HG03342 (cell line): ENCODE results near the gene ERC1.
"Not testable (repeated sequence)": the region's sequence is repeated elsewhere in the genome, so short reads cannot be mapped to it uniquely, and the experiment has no call there.

Source experiments
- ATAC-seq: cut with Tn5 transposase; IDR thresholded peaks from one replicate; pipeline ENCODE4 v1.9.1; 2021; ENCODE audit warnings: mild to moderate bottlenecking, moderate library complexity; ENCODE audit not compliant: unreplicated experiment

The ERC1 gene

DNA sequence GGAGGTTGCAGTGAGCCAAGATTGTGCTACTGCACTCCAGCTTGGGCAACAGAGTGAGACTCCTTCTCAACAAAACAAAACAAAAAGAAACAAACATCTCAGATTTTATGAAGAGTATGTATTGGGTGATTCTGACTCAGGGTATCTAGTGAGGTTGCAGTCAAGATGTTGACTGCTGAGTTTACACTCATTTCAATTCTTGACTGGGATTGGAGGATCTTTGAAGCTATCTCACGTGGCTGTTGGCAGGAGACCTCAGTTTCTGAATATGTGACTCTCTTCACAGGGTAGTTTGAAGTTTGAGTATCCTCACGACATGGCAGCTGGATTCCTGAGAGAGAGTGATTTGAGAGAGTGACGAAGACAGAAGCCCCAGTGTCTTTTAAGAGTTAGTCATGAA, 29.4 kb downstream of the ERC1 start:
- no peak for ATAC-seq

- no peak for ATAC-seq
Measured at GRCh38 chr12:1022032-1022970, 31.3 kb downstream of the ERC1 start.

- no peak for ATAC-seq
Measured at GRCh38 chr12:1030779-1031178, 39.8 kb downstream of the ERC1 start.

DNA sequence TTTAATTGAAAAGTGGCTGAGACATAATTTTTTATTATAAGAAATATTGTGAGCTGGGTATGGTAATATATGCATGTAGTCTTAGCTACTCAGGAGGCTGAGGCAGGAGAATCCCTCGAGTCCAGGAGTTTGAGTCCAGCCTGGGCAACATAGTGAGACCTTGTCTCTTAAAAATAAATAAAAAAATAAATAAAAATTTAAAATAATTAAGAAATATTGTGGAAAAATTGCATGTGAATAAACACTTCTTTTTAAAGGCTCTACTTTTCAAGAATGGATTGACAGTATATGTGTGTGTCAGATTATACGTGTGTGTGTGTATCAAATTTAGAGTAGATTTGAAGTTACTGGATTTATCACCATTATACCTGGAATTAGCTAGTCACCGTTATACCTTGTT, 43.2 kb downstream of the ERC1 start:
- ATAC-seq = no peak

- ATAC-seq = no peak
Measured at GRCh38 chr12:1034751-1035457, 43.9 kb downstream of the ERC1 start.

DNA sequence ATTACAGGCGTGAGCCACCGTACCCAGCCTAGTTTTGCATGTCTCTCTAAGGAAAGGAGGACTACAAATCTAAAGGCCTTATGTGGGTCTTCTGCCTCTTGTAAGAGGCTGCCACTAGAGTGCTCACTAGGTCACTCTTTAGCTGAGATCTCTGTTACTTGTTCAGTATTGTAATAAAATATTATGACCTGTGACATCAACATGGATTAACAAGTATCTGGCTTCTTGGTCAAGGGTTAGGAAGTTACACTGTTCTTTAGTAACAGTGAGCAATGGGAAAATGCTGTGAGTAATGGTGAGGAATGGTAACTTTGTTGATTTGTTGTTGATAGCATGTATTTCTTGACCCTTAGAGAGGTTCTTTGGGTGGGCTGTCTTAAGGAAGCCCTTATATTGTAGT, 50.5 kb downstream of the ERC1 start:
- no peak for ATAC-seq

DNA sequence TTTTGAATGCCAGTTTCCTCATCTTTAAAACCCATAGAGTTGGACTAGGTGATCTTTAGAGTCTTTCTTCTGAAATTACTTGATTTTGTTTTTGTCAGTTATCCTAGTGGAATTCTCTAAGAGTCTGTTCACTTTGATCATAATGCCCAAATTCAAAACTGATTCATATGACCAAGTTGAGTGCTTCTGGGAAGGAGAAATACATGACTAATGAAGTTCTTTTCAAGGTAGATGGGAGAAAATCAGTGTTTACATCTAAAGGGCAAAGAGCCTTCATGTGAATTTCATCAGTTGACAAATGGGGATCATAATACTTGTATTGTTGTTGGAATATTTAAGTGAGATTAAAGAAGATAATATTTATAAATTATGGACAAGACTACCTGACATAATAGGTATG, 53.2 kb downstream of the ERC1 start:
- no peak for ATAC-seq

DNA sequence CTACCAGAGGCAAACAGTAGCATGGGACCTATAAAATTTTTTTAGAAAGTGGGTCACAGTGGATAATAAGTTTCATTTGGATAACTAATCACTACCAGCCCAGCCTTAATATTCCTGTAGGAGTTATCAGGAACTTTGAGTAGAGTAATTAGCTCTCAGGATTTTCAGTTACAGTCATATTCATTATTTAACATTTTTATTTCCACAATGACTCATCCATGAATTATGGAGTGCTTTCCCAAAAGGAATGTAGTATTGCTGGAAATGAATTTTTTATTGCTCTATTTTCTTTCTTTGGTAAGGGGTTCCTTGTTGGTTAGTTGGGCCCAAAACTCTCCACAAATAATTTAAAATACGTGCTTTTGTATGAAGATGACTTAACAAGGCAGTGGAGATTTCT, 53.7 kb downstream of the ERC1 start:
- ATAC-seq = no peak

GRCh38 chr12:1046727-1047126, 55.7 kb downstream of the ERC1 start:
- no peak for ATAC-seq

GRCh38 chr12:1047898-1048660, 57.1 kb downstream of the ERC1 start:
- ATAC-seq = no peak

DNA sequence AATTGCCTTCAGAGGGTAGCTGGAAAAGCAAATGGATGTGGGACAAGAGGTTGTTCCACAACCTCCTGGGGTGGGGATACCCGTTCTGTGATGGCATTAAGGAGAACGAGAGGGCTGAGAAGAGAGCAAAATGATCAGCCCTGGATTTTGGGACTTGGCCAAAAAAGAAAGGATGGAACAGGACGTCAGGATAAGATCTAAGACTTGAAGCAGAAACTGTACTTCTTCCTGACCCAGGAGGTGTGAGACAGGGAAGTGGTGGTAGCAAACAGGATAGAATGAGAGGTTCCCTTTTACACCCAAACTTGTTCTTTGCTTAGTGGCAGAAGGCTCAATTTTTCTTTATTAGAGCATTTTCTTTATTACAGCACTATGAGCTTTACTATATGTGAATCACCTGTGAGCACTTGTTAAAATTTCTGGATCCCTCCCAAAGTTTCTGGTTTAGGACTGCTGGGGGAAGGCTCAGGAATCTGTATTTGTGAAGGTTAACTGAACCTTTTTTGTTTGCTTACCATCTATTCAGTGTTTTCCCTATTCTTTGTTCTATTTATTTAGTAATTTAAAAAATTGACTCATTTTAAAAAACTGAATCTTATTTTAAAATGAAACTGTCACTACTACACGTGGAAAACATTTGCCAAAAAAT, 59.2 kb downstream of the ERC1 start:
- no peak for ATAC-seq

- not testable (repeated sequence) for ATAC-seq
Measured at GRCh38 chr12:1051672-1052071, 60.6 kb downstream of the ERC1 start.

- no peak for ATAC-seq
Measured at GRCh38 chr12:1053690-1054089, 62.7 kb downstream of the ERC1 start.

DNA sequence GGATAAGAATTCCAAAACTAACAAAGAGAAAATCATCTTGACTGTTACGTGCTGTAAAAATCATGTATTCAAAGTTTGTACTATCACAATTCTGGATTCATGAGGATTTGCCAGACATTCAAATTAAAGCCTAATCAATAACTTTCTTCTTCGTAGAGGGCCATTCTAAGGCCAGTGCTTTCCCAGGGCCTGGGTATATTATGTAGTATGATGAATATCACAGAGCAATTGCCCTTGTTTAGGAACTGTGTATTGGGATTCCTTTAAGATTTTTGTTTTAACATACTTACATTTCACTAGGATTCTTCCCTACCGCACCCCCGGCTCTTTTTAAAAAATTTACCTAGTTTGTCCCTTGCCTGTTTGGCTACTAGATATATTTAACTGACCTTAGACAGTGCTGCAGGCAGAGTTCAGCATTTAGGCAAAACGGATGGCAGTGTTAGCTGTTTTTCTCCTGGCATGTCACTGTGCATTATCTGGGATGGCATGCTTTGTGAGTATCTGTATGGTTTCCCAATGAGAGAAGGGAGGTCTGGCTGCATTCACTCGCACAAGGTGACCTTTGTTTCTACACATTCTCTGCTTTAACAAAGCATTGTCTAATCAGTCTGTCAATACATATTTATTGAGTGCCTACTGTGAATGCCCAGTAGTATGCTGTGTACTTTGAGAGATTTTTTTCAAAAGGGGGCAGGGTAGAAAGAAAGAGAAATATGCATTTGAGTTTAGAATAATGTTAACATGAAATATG, 63.3 kb downstream of the ERC1 start:
- no peak for ATAC-seq

DNA sequence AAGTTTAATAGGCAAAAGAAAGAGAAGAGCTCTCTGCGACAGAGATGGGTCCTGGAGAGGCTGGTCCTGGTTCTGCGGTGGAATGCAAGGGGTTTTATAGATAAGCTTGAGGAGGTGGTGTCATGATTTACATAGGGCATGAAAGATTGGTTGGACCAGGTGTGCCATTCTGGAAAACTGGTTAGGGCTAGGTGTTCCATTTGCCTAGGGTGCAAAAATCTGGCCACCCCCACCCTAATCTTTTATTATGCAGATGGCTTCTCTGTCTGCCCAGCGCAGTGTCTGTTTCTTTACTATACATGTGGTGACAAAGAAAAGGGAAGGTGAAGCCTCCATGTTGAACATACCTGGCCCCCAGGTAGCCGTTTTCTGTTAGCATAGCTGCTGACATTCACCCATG, 65.4 kb downstream of the ERC1 start:
- ATAC-seq = no peak

GRCh38 chr12:1058423-1058822, 67.4 kb downstream of the ERC1 start:
- ATAC-seq = no peak

GRCh38 chr12:1059162-1059561, 68.1 kb downstream of the ERC1 start:
- no peak for ATAC-seq

DNA sequence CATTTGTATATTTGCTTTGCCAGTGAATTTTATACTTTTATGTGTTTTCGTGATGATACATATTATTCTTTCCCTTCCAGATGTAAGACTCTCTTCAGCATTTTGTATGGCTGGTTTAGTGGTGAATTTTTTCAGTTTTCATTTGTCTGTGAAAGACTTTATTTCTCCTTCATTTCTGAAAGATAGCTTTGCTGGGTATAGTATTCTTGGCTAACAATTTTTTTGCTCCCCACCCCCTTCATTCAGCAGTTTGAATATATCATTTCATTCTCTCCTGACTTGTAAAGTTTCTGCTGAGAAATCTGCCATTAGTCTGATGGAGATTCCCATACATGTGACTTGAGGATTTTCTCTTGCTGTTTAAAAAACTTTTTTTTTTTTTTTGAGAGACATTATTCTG, 72.8 kb downstream of the ERC1 start:
- no peak for ATAC-seq

DNA sequence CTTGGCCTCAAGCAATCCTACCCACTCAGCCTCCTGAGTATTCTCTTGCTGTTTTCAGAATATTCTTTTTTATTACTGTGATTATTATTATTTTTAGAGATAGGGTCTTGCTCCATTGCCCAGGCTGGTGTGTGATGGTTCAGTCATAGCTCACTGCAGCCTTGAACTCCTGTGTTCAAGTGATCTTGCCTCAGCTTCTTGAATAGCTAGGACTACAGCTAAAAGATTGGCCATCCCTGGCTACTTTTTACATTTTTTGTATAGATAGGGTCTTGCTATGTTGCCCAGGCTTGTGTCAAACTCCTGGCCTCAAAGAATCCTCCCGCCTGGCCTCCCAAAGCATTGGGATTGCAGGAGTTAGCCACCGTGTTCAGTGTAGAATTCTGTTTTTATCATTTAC, 73.3 kb downstream of the ERC1 start:
- no peak for ATAC-seq

GRCh38 chr12:1065629-1066028, 74.6 kb downstream of the ERC1 start:
- ATAC-seq = no peak
